ENCODE results near the gene RAD17.
"Not testable (repeated sequence)": the region's sequence is repeated elsewhere in the genome, so short reads cannot be mapped to it uniquely, and the experiment has no call there.

RAD17 gene, protein sequence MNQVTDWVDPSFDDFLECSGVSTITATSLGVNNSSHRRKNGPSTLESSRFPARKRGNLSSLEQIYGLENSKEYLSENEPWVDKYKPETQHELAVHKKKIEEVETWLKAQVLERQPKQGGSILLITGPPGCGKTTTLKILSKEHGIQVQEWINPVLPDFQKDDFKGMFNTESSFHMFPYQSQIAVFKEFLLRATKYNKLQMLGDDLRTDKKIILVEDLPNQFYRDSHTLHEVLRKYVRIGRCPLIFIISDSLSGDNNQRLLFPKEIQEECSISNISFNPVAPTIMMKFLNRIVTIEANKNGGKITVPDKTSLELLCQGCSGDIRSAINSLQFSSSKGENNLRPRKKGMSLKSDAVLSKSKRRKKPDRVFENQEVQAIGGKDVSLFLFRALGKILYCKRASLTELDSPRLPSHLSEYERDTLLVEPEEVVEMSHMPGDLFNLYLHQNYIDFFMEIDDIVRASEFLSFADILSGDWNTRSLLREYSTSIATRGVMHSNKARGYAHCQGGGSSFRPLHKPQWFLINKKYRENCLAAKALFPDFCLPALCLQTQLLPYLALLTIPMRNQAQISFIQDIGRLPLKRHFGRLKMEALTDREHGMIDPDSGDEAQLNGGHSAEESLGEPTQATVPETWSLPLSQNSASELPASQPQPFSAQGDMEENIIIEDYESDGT

DNA sequence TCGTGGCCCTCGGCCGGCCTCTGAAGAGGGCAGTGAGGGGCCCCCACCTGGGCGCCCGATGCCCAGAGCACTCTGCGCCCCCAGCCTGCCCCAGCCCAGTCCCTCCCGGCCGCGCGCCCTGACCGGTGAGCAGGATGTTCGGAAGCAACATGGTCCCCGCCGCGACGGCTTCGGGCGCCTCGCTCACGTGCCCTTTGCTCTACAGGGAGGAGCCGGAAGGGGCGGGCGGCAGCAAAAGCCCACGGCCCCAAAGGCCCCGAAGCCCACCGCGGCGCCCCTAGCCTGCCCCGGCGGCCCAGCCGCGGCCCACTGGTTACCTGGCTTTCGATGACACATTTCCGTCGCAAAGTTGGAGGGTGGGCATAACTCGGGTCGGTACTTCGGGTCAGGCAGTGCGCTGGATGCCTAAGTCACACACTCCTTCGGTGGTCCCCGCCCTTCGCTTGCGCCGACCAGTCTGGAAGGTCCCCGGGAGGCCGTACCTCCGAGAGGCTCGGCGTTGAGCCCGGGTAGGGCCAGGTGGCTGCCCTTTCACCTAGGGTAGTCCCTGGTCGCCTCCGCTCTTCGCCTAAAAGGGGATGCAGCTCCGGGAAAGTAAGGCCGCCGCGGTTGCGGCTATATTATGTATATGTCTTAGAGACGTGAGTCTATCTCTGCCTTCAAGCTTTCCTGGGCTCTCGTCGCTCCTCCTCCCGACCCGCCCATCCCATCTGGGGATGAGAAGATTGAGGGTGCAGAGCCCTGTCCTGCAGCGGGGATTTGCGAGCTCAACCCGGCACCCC lies at the start of gene RAD17, which contains the start of the genes AK6 and TAF9:
Gene RAD17, plus strand, starts transcription at position 479 of the 782 bp plus-strand sequence. CDS start 2,391 bp downstream, outside the sequence.
Gene AK6, minus strand, starts transcription at position 181 of the 782 bp plus-strand sequence. Its CDS starts 30 bp downstream, at position 151.
Gene TAF9, minus strand, starts transcription at position 181 of the 782 bp plus-strand sequence. CDS start 3,783 bp downstream, outside the sequence.
- DNase-seq: peak; percentile 93

GRCh38 chr5:69326365-69326764 lies 43.3 kb upstream of the RAD17 start:
- no peak for DNase-seq

- no peak for DNase-seq
Observed at GRCh38 chr5:69329905-69330489, 39.6 kb upstream of the RAD17 start.

DNA sequence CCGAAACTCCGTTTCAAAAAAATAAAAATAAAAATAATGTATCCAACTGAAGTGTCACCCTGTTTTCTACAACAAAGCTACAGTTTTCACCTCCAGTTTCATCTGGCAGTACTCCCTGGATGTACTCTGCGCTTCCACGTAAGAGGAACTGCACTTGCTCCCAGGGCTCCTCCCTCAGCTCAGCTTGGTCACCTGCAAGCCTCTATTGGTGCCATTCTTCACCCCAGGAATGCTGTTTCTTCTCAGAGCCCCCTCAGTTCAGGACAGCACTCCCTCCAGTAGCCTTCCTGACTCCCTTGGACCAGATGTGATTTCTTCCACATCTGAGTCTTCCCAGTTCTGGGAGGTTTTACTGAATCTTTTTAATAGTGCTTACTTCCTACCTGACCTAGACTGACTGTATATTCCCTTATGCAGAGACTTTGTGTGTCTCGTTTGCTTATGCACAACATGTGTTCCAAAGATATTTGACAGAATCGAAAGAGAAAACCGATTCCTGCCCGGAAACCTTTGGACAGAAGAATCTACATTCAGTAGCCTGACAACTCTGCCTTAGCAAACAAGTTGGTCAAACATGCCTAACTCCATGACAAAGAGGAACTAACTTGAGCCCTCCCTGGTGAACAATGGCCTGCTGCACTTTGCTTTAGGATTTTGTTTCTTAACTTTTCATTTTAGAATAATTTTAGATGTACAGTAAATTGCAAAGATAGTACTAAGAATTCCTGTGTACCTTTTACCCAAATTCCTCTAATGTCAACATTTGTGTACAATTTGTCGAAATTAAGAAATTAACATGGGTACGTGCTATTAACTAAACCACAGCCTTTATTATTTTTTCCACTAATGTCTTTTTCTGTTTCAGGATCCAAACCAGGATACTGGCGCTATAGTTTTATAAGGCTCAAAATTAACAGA lies 37.8 kb upstream of the RAD17 start:
- DNase-seq: peak; percentile 40 to 52

DNA sequence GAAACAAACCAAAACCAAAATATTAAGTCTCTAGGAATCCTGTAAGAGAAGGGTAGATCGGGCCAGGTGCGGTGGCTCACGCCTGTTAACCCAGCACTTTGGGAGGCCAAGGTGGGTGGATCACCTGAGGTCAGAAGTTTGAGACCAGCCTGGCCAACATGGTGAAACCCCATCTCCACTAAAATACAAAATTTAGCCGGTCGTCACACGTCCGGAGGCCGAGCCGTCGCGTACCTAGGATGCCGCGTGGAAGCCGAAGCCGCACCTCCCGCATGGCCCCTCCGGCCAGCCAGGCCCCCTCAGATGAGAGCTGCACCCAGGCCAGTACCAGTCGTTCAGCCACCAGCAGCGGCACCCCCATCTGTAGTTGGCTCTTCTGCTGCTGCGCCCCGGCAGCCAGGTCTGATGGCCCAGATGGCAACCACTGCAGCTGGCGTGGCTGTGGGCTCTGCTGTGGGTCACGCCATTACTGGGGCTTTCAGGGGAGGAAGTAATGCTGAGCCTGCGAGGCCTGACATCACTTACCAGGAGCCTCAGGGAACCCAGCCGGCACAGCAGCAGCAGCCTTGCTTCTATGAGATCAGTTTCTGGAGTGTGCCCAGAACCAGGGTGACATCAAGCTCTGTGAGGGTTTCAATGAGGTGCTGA lies 35.8 kb upstream of the RAD17 start:
- not testable (repeated sequence) for DNase-seq

- DNase-seq: peak; percentile 71 to 84
Observed at GRCh38 chr5:69334793-69335268, 34.8 kb upstream of the RAD17 start.

GRCh38 chr5:69335341-69335935 lies 34.2 kb upstream of the RAD17 start:
- no peak for DNase-seq

DNA sequence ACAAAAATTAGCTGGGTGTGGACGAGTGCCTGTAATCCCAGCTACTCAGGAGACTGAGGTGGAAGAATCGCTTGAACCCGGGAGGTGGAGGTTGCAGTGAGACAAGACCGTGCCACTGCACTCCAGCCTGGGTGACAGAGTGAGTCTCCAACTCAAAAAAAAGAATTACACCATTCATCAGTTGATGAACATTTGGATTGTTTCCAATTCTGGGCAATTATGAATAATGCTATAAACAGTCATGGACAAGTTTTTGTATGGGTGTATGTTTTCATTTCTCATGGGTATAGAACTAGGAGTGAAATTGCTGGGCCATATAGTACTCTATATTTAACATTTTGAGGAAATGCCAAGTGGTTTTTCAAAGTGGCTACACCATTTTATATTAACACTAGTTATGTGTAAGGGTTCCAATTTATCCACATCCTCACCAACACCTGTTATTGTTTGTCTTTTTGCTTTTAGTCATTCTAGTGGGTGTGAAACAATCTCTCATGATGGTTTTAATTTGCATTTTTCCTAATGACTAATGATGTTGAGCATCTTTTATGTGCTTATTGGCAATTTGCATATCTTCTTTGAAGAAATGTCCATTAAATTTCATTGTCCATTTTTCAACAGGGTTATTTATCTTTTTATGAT lies 28.0 kb upstream of the RAD17 start:
- DNase-seq: no peak

GRCh38 chr5:69343083-69343482 lies 26.5 kb upstream of the RAD17 start:
- DNase-seq: no peak

DNA sequence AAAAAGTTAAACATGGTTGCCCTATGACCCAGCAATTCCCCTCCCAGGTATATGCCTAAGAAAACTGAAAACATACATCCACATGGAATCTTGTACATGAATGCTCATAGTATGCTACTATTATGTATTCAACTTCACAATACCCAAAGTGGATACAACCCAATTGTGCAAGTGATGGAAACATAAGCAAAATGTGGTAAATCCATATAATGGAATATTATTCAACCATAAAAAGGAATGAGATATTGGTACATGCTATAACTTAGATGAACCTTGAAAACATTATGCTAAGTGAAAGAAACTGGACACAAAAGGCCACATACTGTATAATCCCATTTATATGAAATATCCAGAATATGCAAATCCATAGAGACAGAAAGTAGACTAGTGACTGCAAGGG lies 19.0 kb upstream of the RAD17 start:
- DNase-seq: no peak

- no peak for DNase-seq
Observed at GRCh38 chr5:69359699-69360098, 9.9 kb upstream of the RAD17 start.

- no peak for DNase-seq
Observed at GRCh38 chr5:69360442-69360841, 9.2 kb upstream of the RAD17 start.

- peak; percentile 73 for DNase-seq
Observed at GRCh38 chr5:69364414-69364813, 5.2 kb upstream of the RAD17 start.

GRCh38 chr5:69364850-69365249 lies 4.8 kb upstream of the RAD17 start:
- DNase-seq: no peak

- DNase-seq: peak; percentile 64 to 65
Observed at GRCh38 chr5:69367697-69368279, 1.8 kb upstream of the RAD17 start.

DNA sequence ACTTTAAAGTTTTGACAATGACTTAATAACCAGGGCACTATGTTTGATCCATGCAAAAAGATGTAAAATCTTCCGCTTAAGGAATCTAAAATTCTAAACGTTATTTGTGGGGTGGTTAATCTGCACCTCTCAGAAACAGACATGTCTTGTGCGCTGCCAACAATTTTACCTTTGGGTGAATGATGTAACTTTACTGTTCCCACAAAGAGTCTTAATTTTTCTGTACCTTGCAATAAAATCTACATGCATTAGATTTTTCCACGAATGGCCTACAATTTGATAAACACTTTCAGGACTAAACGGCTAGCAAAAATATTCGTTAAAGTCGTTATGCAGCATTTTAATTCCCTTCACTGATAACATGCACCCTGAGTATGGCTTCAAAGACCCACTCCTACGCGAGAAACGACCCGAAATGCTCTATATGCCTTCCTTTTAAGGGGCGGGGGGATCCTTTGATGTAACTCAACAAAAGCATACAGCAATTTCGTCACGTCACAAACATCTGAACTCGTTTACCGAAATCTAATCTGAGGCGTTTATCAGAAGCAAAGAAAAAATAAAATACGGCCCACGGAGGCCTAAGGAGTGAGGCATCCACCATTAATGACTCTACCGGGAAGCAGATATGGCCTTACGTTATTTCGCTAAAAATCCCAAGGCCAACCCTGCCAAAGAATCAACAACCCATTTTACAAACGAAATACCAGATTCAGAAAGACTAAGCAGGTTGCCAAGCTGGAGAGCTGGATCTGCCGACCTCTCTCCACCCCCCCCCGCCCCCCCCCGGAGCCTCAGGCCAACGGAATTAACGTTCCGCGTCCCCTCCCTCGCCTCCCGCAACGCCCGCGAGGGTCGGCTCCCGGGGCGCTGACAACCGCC lies 919 bp upstream of the RAD17 start:
- peak in 1 of 2 experiments; percentile 47 for DNase-seq

GRCh38 chr5:69370335-69370734 lies 717 bp downstream of the RAD17 start:
- not testable (repeated sequence) for DNase-seq

- no peak for DNase-seq
Observed at GRCh38 chr5:69372394-69372793, 2.8 kb downstream of the RAD17 start.

Measured in Kasumi-1 (cell line).